ENCODE measurements around the gene SEPTIN8.
"Not testable (repeated sequence)": the region's sequence is repeated elsewhere in the genome, so short reads cannot be mapped to it uniquely, and the experiment has no call there.

The SEPTIN8 gene

GRCh38 chr5:132812123-132812765 is 35.2 kb upstream of the SEPTIN8 start:
- no peak for FAIRE-seq

GRCh38 chr5:132810605-132811004 is 33.6 kb upstream of the SEPTIN8 start:
- FAIRE-seq: no peak

GRCh38 chr5:132808866-132809265 is 31.8 kb upstream of the SEPTIN8 start:
- no peak for FAIRE-seq

DNA sequence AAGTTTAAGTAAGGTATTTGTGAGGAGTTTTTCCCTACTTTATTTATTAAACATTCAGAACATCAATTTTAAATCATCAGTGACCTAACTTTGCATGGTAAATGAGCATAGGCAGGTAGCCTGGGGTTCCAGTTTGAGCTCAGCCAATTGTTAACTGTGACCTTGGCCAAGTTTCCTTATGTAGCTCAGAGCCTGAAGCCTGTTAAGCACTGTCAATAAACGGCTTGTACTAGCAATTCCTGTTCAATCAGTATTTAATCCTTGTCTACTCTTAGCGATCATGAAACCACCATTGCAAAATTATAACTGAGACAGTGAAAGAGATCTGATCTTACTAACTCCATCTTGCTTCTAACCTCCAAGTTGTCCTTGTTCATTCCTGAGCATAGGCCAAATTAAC is 31.4 kb upstream of the SEPTIN8 start:
- no peak for FAIRE-seq

DNA sequence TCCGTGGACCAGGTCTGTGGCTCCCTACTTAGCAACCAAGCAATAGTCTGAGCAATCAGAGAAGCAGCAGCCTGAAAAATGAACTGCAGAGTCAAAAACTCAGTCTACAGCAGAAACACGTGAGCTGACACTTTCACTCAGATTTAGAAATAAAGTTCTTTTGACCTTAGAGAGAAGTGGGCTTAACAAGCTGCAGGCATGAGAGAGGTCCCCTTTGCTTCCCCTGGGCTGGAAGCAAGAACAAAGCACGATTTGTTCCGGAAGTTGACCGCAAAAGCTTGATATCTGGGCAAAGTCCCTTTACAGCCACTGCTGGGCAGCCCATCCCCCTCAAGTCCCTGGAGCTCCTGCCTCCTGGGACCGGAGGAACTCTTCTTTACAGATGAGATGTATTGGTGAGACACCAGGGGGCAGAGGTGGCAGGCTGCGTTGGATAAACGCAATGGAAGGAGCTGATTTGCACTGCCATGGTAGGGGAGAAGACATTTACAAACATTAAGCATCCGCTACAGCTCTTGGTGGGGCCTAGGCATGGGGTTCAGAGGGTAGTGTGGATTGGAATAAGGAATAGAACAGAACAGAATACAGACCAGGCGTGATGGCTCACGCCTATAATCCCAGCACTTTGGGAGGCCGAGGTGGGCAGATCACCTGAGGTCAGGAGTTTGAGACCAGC is 30.3 kb upstream of the SEPTIN8 start:
- FAIRE-seq: no peak

DNA sequence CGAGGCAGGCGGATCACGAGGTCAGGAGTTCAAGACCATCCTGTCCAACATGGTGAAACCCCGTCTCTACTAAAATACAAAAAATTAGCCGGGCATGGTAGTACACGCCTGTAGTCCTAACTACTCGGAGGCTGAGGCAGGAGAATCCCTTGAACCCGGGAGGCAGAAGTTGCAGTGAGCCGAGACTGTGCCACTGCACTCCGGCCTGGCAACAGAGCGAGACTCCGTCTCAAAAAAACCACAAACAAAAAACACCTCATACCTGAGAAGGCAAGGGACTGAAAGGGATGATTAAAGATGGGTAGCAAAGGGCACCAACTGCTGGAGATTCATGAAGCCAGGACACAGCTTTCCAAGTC is 29.7 kb upstream of the SEPTIN8 start:
- not testable (repeated sequence) for FAIRE-seq

- FAIRE-seq: not testable (repeated sequence)
These were observed 28.8 kb upstream of the SEPTIN8 start for GRCh38 chr5:132805872-132806271.

DNA sequence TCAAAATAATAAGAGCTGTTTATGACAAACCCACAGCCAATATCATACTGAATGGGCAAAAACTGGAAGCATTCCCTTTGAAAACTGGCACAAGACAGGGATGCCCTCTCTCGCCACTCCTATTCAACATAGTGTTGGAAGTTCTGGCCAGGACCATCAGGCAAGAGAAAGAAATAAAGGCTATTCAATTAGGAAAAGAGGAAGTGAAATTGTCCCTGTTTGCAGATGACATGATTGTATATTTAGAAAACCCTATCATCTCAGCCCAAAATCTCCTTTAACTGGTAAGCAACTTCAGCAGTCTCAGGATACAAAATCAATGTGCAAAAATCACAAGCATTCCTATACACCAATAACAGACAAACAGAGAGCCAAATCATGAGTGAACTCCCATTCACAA is 27.2 kb upstream of the SEPTIN8 start:
- not testable (repeated sequence) for FAIRE-seq

DNA sequence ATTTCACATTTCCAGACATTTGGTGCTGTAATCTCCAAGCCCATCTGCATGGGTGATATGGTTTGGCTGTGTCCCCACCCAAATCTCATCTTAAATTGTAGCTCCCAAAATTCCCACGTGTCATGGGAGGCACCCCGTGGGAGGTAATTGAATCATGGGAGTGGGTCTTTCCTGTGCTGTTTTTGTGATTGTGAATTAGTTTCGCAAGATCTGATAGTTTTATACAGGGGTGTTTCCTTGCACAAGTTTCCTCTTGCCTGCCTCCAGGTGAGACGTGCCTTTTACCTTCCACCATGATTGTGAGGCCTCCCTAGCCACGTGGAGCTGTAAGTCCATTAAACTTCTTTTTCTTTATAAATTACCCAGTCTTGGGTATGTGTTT is 25.6 kb upstream of the SEPTIN8 start:
- not testable (repeated sequence) for FAIRE-seq

DNA sequence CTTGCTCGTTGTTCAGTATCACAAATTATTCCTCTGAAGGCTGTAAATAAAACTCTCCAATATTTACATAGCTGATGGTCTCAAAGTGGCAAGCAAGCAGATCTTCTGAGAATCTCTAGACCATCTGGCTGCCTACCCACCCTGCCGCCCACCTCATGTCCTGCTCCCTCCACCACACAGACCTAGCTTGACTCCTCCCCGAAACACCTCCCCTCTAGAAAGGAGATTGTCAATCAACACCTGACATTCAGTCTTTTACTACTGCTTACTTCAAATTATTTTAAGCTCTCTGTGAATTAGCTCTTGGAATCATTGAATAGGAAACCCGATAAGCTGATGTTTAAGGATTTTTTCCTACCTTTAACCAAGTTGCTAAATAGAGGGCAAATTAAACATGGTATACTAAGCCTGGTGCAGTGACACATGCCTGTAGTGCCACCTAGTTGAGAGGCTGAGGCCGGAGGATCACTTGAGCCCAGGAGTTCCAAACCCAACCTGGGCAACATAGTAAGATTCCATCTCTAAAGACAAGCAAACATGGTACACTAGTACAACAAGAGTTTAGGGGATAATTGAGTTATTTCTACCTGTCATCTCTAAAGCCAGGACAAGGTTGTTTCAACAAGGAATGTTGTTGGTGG is 25.1 kb upstream of the SEPTIN8 start:
- no peak for FAIRE-seq

DNA sequence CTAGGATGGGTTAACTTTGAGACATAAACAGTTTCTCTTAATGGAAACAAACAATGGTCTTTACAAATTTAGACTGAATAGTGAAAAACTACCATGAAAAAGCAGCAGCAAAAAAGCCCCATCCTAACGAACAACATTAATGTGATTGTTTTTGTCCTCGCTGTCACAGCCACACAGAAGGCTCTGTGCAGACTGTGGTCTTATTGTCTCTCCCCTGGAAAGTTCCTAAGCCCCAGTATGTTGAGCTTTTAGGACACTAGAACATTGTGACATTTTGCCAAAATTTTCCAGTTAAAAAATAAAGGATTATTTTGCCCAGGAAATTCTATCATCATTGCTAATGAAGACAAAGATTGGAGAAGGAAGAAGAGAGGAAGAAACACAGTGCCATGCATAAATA is 23.5 kb upstream of the SEPTIN8 start:
- FAIRE-seq: no peak

DNA sequence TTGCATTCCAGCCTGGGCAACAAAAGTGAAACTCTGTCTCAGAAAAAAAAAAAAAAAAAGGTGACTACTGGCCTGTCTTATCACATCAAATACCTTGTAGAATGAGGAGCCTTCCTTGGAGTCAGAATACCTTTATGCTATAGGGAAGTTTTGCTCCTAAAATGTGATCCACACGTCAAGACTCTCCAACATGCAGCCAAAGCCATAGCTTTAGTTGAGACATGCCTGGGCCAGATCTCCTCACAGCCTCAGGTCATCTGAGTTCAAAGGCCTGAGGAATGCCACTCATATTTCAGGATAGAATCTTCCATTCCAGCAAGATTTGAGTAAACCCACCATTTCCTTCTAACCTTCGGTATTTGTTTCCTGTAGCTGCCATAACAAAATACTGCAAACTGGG is 22.4 kb upstream of the SEPTIN8 start:
- no peak for FAIRE-seq

GRCh38 chr5:132797651-132798050 is 20.6 kb upstream of the SEPTIN8 start:
- no peak for FAIRE-seq

- FAIRE-seq: no peak
These were observed 14.0 kb upstream of the SEPTIN8 start for GRCh38 chr5:132791026-132791425.

GRCh38 chr5:132790201-132790865 is 13.3 kb upstream of the SEPTIN8 start:
- FAIRE-seq: no peak

GRCh38 chr5:132788990-132789886 is 12.2 kb upstream of the SEPTIN8 start:
- FAIRE-seq: no peak

DNA sequence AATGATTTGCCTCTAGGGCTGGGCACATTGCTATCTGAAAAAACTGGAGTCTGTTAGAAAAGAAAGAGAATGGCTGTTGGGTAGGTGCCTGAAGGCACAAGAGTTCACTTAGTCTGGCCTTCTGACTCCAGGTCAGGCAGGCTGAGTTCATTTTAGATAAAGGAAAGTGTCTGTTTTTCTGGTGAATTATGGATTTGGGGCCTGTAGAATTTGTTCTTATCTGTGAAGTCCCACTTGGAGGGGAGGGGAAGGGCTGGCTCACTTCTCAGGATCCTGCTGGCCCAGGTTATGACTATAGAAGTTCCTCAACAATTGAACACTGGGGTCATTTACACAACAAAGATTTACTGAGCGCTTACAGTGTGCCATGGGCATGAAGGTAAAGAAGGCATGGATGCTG is 11.5 kb upstream of the SEPTIN8 start:
- no peak for FAIRE-seq

DNA sequence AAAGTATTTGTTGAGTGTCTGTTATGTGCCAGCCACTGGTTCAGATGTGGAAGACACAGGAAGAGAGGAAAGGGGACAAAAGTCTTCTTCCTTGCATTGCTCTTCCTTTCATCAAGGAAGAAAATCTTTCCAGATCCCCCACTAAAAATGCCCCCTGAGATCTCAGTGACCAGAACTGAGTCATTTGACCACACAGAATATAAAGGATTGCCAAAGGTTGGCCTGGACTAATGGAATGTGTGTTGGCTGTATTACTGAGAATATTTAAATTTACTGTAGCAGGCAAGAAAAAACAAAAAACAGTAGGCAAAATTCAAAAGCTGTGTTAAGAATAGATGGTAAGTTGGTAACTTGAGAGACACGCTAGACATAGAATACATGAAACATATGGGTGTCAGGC is 10.0 kb upstream of the SEPTIN8 start:
- no peak for FAIRE-seq

DNA sequence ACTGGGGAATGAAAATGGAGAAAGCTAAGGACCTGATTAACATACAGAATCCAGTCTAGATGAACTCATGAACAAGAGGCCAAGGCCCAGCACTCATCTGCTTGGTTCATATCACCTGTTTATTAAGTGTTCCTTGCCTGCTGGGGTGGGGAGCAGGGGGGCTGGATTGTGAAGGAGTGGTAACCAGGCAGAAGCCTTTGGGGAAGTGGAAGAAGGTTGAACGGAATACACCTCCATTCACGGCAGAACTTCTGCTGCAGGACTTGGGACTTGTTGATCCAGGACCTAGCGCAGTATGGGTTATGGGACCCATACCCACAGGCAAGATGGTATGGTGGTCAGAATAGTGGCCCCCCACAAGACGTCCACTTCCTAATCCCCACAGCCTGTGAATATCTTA is 8.8 kb upstream of the SEPTIN8 start:
- no peak for FAIRE-seq

- FAIRE-seq: no peak
These were observed 8.3 kb upstream of the SEPTIN8 start for GRCh38 chr5:132785365-132785764.

- no peak for FAIRE-seq
These were observed 5.1 kb upstream of the SEPTIN8 start for GRCh38 chr5:132782101-132782500.

- FAIRE-seq: no peak
These were observed 4.0 kb upstream of the SEPTIN8 start for GRCh38 chr5:132781029-132781428.

GRCh38 chr5:132780577-132780976 is 3.5 kb upstream of the SEPTIN8 start:
- FAIRE-seq: no peak
